Mucosa of descending colon (tissue), 3 donors: ENCODE data around the gene ADGRB2. TPM values are rescaled to one million over a fixed set of nuclear protein-coding genes. Genes with fewer than 3 reads are reported as not detected.

Experiments used
- ATAC-seq: fragments of 200-7000 bp; cut with Tn5 transposase; one replicate; pipeline ENCODE4 v1.9.1; 2020; ENCODE audit warnings: mild to moderate bottlenecking, moderate library complexity
- DNase-seq, 3 donors: peaks; one replicate each; pipeline ENCODE4 v3.0.0-alpha.2; 2020
- H3K36me3 ChIP-seq: fragments of 200-600 bp; one replicate; pipeline ENCODE4 v1.8.0; 2021; ENCODE audit warnings: low read depth, mild to moderate bottlenecking
- H3K4me1 ChIP-seq: fragments of 200-600 bp; one replicate; pipeline ENCODE4 v1.8.0; 2021; ENCODE audit warnings: low read depth, mild to moderate bottlenecking
- H3K4me3 ChIP-seq: fragments of 200-600 bp; one replicate; pipeline ENCODE4 v1.8.0; 2021; ENCODE audit warnings: mild to moderate bottlenecking
- H3K9me3 ChIP-seq: fragments of 200-600 bp; one replicate; pipeline ENCODE4 v1.8.0; 2021; ENCODE audit warnings: mild to moderate bottlenecking
- CTCF ChIP-seq: fragments of 200-600 bp; IDR thresholded peaks from one replicate; pipeline ENCODE4 v1.8.0; 2022; ENCODE audit warnings: antibody characterized with exemption, mild to moderate bottlenecking
- intact Hi-C, 2 donors: fragments of 100-400 bp; cut with DNase I in 1 of 2; cut with micrococcal nuclease in 1 of 2; formaldehyde crosslinking; loops; one replicate each; pipeline versions ENCODE4 v1.11.0 to v1.11.1; 2022; cut with DNase I, micrococcal nuclease
- total RNA-seq, 3 donors: library from RNA; stranded (reverse); fragmentation: NEBNext Ultra II Directional in 2 of 3; extraction: Animal tissue kit (Norgen Biotek cat#: 25700) in 2 of 3; gene quantifications; one replicate each; pipeline versions ENCODE4 v1.2.1 to v1.2.4, GENCODE V29; 2021 to 2023
- donor health status: DM: no; HTN: no; CAD: no; lungs with moderate emphysema.
- donor health status: DM: no; HTN: no; CAD: no.
- donor health status: DM: no; HTN: yes; CAD: no.

The ADGRB2 gene
- total RNA-seq, 3 donors from 2014 or later, result 0.55 to 3.8 (median 0.65) TPM

DNA sequence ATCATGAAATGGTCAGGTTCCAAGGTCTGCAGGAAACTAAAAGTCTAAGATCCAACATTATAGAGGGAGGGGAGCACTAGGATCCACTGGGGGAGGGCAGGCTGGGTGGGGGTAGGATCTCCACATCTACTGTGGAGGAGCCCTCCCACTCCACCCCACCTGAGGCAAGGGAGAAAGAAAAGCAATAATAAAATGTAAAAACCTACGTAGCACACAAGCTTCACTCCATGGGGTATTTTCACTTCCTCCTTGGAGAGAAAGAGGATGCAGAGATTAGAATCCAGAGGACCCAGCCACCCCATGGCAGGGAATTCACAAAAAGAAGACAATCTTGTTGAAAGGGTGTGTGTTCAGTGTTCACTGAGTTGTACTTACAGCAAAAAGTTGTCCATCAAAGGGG is 37.3 kb upstream of the ADGRB2 start:
- DNase-seq, result no peak
- H3K9me3 ChIP-seq, result no peaks in the 10 kb centered on the region
- no peak for TF ChIP-seq CTCF
- H3K4me1 ChIP-seq, result no peaks in the 10 kb centered on the region
- H3K4me3 ChIP-seq, result no peak overlapping the region
- intact Hi-C loops, result no loop called here
- no peak for ATAC-seq
- H3K36me3 ChIP-seq, result no peaks in the 10 kb centered on the region

DNA sequence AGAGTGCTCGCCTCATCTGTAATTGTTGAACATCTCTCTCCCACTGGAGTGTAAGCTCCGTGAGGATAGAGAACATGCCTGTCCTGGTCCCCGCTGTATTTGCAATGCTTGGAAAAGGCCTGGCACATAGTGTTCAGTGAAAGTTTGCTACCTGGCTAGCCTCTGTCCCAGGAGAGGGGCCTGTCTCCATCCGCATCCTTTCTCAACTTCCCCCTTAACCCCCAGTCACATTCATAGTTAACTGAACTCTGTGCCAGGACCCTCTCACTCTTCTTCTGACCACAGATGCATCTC is 36.5 kb upstream of the ADGRB2 start:
- ATAC-seq, result no peak
- no peaks in the 10 kb centered on the region for H3K9me3 ChIP-seq
- DNase-seq, result no peak
- H3K36me3 ChIP-seq, result no peaks in the 10 kb centered on the region
- no peaks in the 10 kb centered on the region for H3K4me1 ChIP-seq
- no peak for TF ChIP-seq CTCF
- intact Hi-C loops, result no loop called here
- no peak overlapping the region for H3K4me3 ChIP-seq

DNA sequence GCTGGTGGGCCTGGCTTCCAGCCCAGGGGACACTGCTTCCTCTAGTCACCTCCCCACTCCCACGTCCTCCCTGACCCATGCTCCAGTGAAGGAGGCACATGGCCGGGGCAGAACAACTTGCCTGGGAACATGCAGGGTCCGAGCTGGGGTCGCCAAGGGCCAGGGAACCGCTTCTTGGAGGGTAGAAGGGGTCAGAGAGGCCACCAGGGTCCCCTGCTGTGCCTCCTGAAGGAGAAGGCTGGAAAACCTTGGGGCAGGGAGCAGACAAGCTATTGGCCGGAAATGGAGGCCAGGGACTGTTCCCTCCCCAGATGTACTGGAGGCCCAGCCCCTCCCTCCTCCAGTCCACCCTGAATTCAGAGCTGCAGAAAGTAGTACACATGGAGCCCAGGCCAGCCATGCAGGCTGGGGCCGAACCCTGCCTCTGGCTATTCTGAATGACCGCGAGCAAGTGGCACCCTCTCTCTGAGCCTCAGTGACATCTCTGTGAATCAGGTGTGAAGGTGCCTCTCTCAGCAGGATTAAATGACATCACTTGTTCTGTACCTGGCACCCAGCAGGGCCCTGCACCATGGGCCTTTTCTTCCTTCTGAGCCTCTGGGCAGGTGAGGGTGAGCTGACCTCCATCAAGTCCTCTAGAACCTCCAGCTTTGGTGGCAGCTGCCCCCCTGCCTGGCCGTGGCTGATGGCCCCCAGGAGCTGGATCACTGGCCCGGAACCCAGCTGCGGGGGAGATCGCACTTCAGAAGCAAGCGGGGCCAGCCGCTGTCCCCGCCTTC is 35.9 kb upstream of the ADGRB2 start:
- TF ChIP-seq CTCF, result no peak
- intact Hi-C loops, result no loop called here
- H3K4me1 ChIP-seq, result no peaks in the 10 kb centered on the region
- H3K4me3 ChIP-seq, result no peak overlapping the region
- H3K36me3 ChIP-seq, result no peaks in the 10 kb centered on the region
- DNase-seq (no peak), ATAC-seq (no peak)
- H3K9me3 ChIP-seq, result no peaks in the 10 kb centered on the region

- intact Hi-C loops, result no loop called here
- H3K9me3 ChIP-seq, result no peaks in the 10 kb centered on the region
- no peaks in the 10 kb centered on the region for H3K36me3 ChIP-seq
- DNase-seq (no peak), ATAC-seq (no peak)
- no peaks in the 10 kb centered on the region for H3K4me1 ChIP-seq
- H3K4me3 ChIP-seq, result no peak overlapping the region
- TF ChIP-seq CTCF, result no peak
Observed at GRCh38 chr1:31799196-31799894, 35.2 kb upstream of the ADGRB2 start.

DNA sequence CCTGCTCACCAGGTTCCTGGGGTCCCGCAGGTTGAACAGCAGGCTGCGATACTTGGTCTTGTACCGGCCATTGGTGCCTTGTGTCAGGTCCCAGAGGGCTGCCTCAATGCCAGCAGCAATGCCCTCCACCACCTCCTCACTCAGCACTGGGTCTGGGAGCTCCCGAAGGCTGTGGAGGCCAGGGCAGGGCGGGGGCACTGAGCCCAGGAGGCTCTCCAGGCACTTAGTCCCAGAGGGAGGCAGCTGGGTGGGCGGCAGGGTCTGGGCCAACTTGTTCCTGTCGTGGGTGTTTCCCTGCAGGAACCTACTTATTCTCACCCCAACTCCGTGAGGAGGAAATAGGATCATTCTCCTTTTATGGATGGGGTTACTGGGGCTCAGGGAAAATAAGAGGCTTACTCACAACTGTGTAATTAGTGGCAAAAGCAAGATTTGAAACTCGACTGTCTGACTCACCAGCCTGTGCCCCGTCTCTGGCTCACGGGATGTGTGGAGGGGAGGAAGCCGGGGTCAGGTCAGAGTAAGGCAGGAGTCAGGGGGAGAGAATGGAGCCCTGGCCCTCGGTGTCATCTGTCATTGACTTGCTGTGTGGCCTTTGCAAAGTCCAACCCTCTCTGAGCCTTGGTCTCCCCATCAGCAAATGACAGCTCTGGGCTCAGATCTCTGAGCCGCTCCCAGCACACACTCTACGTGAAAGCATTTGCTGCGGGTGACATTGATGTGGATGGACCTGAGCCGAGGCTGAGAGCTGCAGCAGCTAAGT is 34.5 kb upstream of the ADGRB2 start:
- Histone ChIP-seq H3K4me3 (no peak overlapping the region), H3K4me1 (no peaks in the 10 kb centered on the region), H3K36me3 (no peaks in the 10 kb centered on the region), H3K9me3 (no peaks in the 10 kb centered on the region)
- no peak for DNase-seq
- intact Hi-C loops, result no loop called here
- TF ChIP-seq CTCF, result no peak
- ATAC-seq, result peak; percentile 41
